ENCODE data around the gene LIPT2. TPM values are rescaled to one million over a fixed set of nuclear protein-coding genes. Genes with fewer than 3 reads are reported as not detected.
"Not testable (repeated sequence)": the region's sequence is repeated elsewhere in the genome, so short reads cannot be mapped to it uniquely, and the experiment has no call there.

Gene LIPT2
- total RNA-seq, 6 experiments from 2014 or later = 0.89 to 2.9 (median 2.1) TPM

- ATAC-seq (no peak), DNase-seq (no peak)
- Histone ChIP-seq H3K36me3 (no peaks in the 10 kb centered on the region), H3K4me1 (no peaks in the 10 kb centered on the region), H3K9me3 (no peaks in the 10 kb centered on the region), H3K27me3 (no peaks in the 10 kb centered on the region), H3K27ac (no peak overlapping the region), H3K4me3 (no peak overlapping the region)
- intact Hi-C loops (cut with DNase I) = no loop called here
- TF ChIP-seq CTCF (IDR thresholded peaks at IDR 0.05) = no peak
- no peak for TF ChIP-seq POLR2A (IDR thresholded peaks at IDR 0.05)
- 83% methylated on average over 12 of the region's 14 CpGs for WGBS (ENCODE audit: insufficient coverage, low coverage, low lambda C conversion rate, missing lambda C conversion rate)
Measured at GRCh38 chr11:74535371-74536160, 42.0 kb upstream of the LIPT2 start.

- WGBS (ENCODE audit: insufficient coverage, low coverage, low lambda C conversion rate, missing lambda C conversion rate) = 85% methylated on average over 7 of the region's 10 CpGs
- H3K27me3 ChIP-seq; DNase-seq; H3K9me3 ChIP-seq; H3K36me3 ChIP-seq; H3K4me3 ChIP-seq; H3K27ac ChIP-seq; ATAC-seq; intact Hi-C loops (cut with DNase I); H3K4me1 ChIP-seq: not testable (repeated sequence)
Measured at GRCh38 chr11:74534946-74535275, 41.4 kb upstream of the LIPT2 start.

- intact Hi-C loops (cut with DNase I) = no loop called here
- 56% methylated on average over 8 of the region's 8 CpGs for WGBS (ENCODE audit: insufficient coverage, low coverage, low lambda C conversion rate, missing lambda C conversion rate)
- DNase-seq = no peak
- Histone ChIP-seq H3K4me3 (no peak overlapping the region), H3K36me3 (no peaks in the 10 kb centered on the region), H3K4me1 (no peaks in the 10 kb centered on the region), H3K27ac (no peak overlapping the region), H3K27me3 (no peaks in the 10 kb centered on the region), H3K9me3 (no peaks in the 10 kb centered on the region)
- no peak for ATAC-seq
- TF ChIP-seq CTCF (IDR thresholded peaks at IDR 0.05) (no peak), POLR2A (IDR thresholded peaks at IDR 0.05) (no peak)
Measured at GRCh38 chr11:74534216-74534945, 40.9 kb upstream of the LIPT2 start.

GRCh38 chr11:74533421-74533820 is 39.9 kb upstream of the LIPT2 start:
- WGBS (ENCODE audit: insufficient coverage, low coverage, low lambda C conversion rate, missing lambda C conversion rate) = 61% methylated on average over 4 of the region's 9 CpGs
- no peak for TF ChIP-seq CTCF (IDR thresholded peaks at IDR 0.05)
- TF ChIP-seq POLR2A (IDR thresholded peaks at IDR 0.05) = no peak
- intact Hi-C loops (cut with DNase I) = no loop called here
- Histone ChIP-seq H3K4me1 (no peaks in the 10 kb centered on the region), H3K27ac (no peak overlapping the region), H3K36me3 (no peaks in the 10 kb centered on the region), H3K27me3 (no peaks in the 10 kb centered on the region), H3K4me3 (no peak overlapping the region), H3K9me3 (no peaks in the 10 kb centered on the region)
- ATAC-seq = no peak
- no peak for DNase-seq

- intact Hi-C loops (cut with DNase I) = no loop called here
- no peaks in the 10 kb centered on the region for H3K27me3 ChIP-seq
- H3K4me3 ChIP-seq = no peak overlapping the region
- no peaks in the 10 kb centered on the region for H3K9me3 ChIP-seq
- no peak for TF ChIP-seq CTCF (IDR thresholded peaks at IDR 0.05)
- TF ChIP-seq POLR2A (IDR thresholded peaks at IDR 0.05) = no peak
- no peaks in the 10 kb centered on the region for H3K4me1 ChIP-seq
- no peaks in the 10 kb centered on the region for H3K36me3 ChIP-seq
- peak in 1 of 4 donors; percentile 21 for ATAC-seq
- no peak overlapping the region for H3K27ac ChIP-seq
- WGBS (ENCODE audit: insufficient coverage, low coverage, low lambda C conversion rate, missing lambda C conversion rate) = 82% methylated on average over 5 of the region's 5 CpGs
- no peak for DNase-seq
Measured at GRCh38 chr11:74532501-74533246, 39.1 kb upstream of the LIPT2 start.
